Naive B cell (primary cell): ENCODE data around the gene WBP1L. TPM values are rescaled to one million over a fixed set of nuclear protein-coding genes. Genes with fewer than 3 reads are reported as not detected.

Experiments
- ATAC-seq, 2 donors: fragments of 150-1000 bp; cut with Tn5 transposase; 2 replicates each; pipeline ENCODE4 v1.10.0; 2021; ENCODE audit warnings: low read depth in 2 of 2, mild to moderate bottlenecking in 2 of 2, moderate library complexity in 2 of 2
- DNase-seq: peaks from one replicate; pipeline ENCODE4 v3.0.0; 2022
- H3K27ac Mint-ChIP-seq, 6 donors: one replicate each; pipeline ENCODE4 v1.8.0; 2020 to 2022; ENCODE audit warnings: mild to moderate bottlenecking in 6 of 6, mixed read lengths in 6 of 6, moderate library complexity in 5 of 6, inconsistent platforms in 2 of 6
- H3K27me3 Mint-ChIP-seq, 3 donors: one replicate each; pipeline ENCODE4 v1.8.0; 2021 to 2022; ENCODE audit warnings: mixed read lengths in 3 of 3, mild to moderate bottlenecking in 1 of 3
- H3K36me3 Mint-ChIP-seq, 2 donors: one replicate each; pipeline ENCODE4 v1.8.0; 2020 to 2022; ENCODE audit warnings: mixed read lengths in 2 of 2, inconsistent platforms in 1 of 2, mild to moderate bottlenecking in 1 of 2
- H3K4me1 Mint-ChIP-seq, 3 donors: one replicate each; pipeline ENCODE4 v1.8.0; 2020 to 2022; ENCODE audit warnings: mixed read lengths in 3 of 3, inconsistent platforms in 1 of 3, mild to moderate bottlenecking in 1 of 3, moderate library complexity in 1 of 3
- H3K4me3 Mint-ChIP-seq, 8 donors: one replicate each; pipeline ENCODE4 v1.8.0; 2020 to 2022; ENCODE audit warnings: mild to moderate bottlenecking in 8 of 8, mixed read lengths in 8 of 8, moderate library complexity in 8 of 8, inconsistent platforms in 2 of 8
- H3K9me3 Mint-ChIP-seq, 7 donors: one replicate each; pipeline ENCODE4 v1.8.0; 2020 to 2022; ENCODE audit warnings: mixed read lengths in 7 of 7, mild to moderate bottlenecking in 5 of 7, inconsistent platforms in 2 of 7, moderate library complexity in 1 of 7
- polyA plus RNA-seq, 6 donors: library from polyadenylated mRNA; unstranded; fragments of 300-500 nt; fragmentation: Illumina TruSeq; gene quantifications; one replicate each; pipeline ENCODE4 v1.2.3, GENCODE V29; 2021; ENCODE audit warnings: low read depth in 6 of 6

Gene WBP1L
- polyA plus RNA-seq, 6 donors from 2014 or later, result 26.0 to 34.2 (median 29.7) TPM

DNA sequence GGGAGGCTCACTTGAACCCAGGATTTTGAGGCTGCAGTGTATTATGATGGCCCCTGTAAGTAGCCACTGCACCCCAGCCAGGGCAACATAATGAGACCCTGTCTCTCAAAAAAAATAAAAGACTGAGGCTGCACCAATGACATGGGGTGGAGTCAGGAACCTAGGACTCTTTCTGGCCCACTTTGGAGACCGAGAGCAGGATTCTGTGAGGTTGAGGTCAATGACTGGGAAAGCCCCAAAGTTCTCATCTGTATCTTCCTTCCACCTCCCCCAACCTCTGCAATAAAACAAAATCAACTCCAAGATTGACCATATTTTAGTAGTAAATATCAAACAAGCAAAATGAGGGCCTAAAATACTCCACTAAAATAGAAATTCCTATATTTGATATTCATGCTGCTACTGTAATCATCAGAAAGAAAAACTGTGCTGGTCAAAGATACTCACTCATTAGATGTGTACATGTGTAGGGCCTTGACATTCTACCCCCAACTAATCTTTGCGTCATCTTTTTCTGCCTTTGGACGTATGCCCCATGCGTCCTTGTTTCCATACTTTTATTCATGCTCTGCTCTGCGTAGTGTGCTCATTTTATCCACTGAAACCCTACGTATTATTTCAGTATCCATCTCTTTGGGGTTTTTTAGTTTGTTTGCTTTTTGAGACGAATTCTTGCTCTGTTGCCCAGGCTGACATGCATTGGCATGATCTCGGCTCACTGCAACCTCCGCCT lies 23.8 kb downstream of the WBP1L start:
- Mint-ChIP-seq H3K9me3 (no peaks in the 10 kb centered on the region), H3K27me3 (no peaks in the 10 kb centered on the region), H3K27ac (peak overlapping the region in 3 of 6 donors; percentile 34 to 58 (median 47)), H3K36me3 (no peaks in the 10 kb centered on the region), H3K4me1 (peaks cover 22 to 44% (median 38%) of the 10 kb centered on the region in 3 donors), H3K4me3 (peak overlapping the region in 1 of 8 donors; percentile 12)
- DNase-seq, result no peak
- no peak for ATAC-seq

DNA sequence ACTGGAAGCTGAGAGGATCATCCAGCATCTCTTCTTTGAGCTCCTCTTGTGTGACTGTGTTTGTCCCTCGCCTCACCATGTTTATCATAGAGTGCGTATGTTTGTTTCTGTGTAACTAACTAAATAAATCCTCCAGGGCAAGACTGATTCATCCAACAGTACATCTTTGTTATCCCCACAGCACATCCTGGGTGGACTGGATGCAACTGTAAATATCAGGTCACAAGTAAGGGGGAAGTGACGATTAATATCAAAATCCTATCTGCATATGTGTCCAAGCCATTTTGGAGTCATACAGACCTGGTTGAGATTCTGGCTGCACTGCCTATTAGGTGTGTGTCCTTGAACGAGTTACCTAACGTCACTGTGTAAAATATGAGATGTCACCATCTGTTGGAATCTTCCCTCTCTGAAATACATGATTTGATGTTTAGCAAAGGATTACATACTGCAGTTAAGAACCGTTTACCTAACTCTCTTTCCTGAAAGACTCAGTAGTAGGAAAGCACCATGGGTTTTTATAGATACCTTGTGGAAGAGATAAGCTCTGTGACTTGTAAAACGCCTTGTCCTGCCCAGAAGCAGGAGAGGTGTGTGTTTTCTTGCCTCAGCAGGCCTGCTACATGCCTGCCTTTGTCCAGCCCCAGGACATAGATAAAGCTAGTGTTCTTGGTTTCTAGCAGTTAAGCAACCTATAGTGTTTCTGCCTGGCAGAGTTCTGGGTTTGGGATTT lies 25.8 kb downstream of the WBP1L start:
- no peaks in the 10 kb centered on the region for H3K27me3 Mint-ChIP-seq
- peaks cover 30 to 59% (median 49%) of the 10 kb centered on the region in 3 donors for H3K4me1 Mint-ChIP-seq
- no peak for DNase-seq
- H3K9me3 Mint-ChIP-seq, result no peaks in the 10 kb centered on the region
- no peak for ATAC-seq
- peak overlapping the region in 3 of 6 donors; percentile 7 to 96 (median 43) for H3K27ac Mint-ChIP-seq
- H3K4me3 Mint-ChIP-seq, result no peak overlapping the region
- no peaks in the 10 kb centered on the region for H3K36me3 Mint-ChIP-seq

DNA sequence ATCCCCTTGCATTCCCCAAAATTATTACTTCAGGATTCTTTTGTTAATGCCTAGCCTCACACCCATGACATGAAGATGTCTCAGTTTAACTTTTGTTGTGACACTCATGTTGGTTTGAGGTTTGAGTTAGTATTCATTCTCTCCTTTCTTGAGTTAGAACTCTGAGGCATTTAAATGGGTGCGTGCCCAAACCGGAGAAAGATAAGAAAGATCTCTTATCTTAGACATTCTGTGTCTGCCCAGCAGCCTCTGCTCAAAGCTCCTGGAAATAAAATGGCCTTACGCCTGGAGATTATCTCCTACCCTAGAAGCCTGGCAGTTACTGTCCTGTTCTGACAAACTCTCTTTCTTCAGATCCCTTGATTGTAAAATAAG lies 26.3 kb downstream of the WBP1L start:
- Mint-ChIP-seq H3K4me3 (no peak overlapping the region), H3K27ac (no peak overlapping the region), H3K27me3 (no peaks in the 10 kb centered on the region), H3K9me3 (no peaks in the 10 kb centered on the region), H3K36me3 (no peaks in the 10 kb centered on the region), H3K4me1 (peaks cover 33 to 64% (median 52%) of the 10 kb centered on the region in 3 donors)
- ATAC-seq (no peak), DNase-seq (no peak)

DNA sequence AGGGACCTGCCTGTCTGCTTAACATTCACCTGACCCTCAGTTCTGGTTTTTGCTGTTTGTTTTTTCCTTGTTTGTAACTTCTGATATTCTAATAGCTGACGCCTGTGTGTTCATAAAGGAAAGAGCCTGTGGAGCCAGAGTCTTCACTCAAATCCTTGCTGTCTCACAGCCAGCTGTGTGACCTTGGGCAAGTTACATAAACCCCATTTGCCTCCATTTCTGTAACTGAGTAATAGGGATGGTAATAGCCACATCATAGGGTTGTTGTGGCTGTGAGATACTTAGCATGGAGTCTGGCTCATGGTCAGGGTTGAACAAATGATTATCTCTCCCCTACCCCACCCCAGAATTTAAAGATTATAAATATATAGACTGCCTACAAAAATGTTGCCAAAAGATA lies 27.0 kb downstream of the WBP1L start:
- H3K27me3 Mint-ChIP-seq, result no peaks in the 10 kb centered on the region
- H3K9me3 Mint-ChIP-seq, result no peaks in the 10 kb centered on the region
- ATAC-seq (no peak), DNase-seq (no peak)
- peaks cover 33 to 64% (median 59%) of the 10 kb centered on the region in 3 donors for H3K4me1 Mint-ChIP-seq
- no peaks in the 10 kb centered on the region for H3K36me3 Mint-ChIP-seq
- H3K4me3 Mint-ChIP-seq, result no peak overlapping the region
- H3K27ac Mint-ChIP-seq, result peak overlapping the region in 3 of 6 donors; percentile 12 to 44 (median 18)

DNA sequence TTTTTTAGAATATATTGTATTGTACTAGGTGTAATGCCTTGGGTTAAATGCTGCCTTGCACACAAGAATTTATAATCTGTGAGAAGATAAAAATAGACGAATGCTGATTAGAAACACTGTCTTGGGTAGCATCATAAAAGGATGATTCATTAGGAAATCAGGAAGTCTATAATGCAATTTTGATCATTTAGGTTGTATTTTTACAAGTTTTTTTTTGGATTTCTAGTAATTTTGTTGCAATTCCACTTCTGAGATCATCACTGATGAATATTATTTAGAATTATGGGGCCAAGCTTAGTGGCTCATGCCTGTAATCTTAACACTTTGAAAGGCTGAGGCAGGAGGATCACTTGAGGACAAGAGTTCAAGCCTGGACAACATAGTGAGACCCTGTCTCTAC lies 29.6 kb downstream of the WBP1L start:
- DNase-seq, result no peak
- no peaks in the 10 kb centered on the region for H3K9me3 Mint-ChIP-seq
- peaks cover 34 to 62% (median 62%) of the 10 kb centered on the region in 3 donors for H3K4me1 Mint-ChIP-seq
- peak overlapping the region in 3 of 6 donors; percentile 9 to 53 (median 26) for H3K27ac Mint-ChIP-seq
- H3K27me3 Mint-ChIP-seq, result no peaks in the 10 kb centered on the region
- ATAC-seq, result no peak
- H3K4me3 Mint-ChIP-seq, result peak overlapping the region in 1 of 8 donors; percentile 44
- no peaks in the 10 kb centered on the region for H3K36me3 Mint-ChIP-seq

DNA sequence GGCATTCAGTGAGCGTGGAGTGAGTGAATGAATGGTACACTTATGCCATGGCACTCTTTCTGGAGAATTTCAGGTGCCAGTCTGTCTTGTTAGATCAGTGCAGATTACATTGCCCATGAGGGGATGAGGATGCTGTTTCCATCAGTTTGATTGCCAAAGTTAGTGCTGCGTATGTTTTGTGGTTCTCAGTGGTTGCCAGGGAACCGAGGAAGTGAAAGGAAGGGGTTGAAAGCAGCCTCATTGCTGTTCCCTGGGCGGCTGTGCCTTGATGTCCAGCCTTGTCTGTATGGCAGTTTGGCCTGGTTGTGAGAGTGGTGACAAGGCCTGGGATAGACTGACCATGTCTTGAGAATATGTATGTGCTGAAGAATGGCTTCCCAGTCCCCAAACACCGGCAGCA lies 30.2 kb downstream of the WBP1L start:
- ATAC-seq (peak in 1 of 2 donors; percentile 41), DNase-seq (no peak)
- no peaks in the 10 kb centered on the region for H3K9me3 Mint-ChIP-seq
- H3K4me3 Mint-ChIP-seq, result peak overlapping the region in 2 of 8 donors; percentile 17 to 69
- peak overlapping the region in 5 of 6 donors; percentile 9 to 61 (median 39) for H3K27ac Mint-ChIP-seq
- no peaks in the 10 kb centered on the region for H3K36me3 Mint-ChIP-seq
- H3K27me3 Mint-ChIP-seq, result no peaks in the 10 kb centered on the region
- peaks cover 34 to 65% (median 64%) of the 10 kb centered on the region in 3 donors for H3K4me1 Mint-ChIP-seq

DNA sequence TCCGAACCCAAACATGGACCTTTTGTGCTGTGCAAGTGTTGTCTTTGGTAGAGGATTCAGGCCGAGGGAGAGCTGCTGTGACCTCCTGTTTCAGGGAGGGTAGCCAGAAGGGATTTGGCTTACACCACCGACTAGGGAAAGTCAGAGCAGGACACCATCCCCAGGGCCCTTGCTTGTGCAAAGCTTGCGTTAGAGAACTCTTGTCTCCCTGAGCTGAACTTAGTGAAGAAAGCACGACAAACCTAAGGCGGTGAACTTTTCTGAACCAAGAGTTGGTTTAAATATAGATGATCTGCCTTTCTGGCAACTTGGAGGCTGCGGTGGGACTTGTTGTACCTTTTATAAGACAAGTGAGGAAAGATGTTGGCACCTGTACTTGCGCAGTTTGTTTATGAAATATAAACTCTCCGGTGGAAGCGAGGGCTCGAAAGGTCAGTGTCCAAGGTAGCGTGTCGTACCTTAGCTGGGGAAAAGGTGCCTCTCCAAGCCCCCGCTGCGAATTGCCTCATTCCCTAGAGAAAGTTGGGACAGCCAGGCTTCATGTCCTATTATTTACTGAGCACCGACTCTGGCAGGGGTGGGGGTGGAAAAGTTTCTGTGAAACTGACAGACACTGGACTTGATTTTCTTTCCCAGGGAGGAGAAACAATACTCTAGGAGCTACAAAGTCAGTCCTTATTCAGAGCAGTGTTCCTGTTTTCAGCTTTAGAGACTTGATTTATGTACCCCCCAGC lies 31.6 kb downstream of the WBP1L start:
- H3K9me3 Mint-ChIP-seq, result no peaks in the 10 kb centered on the region
- peak overlapping the region in 3 of 8 donors; percentile 22 to 64 (median 41) for H3K4me3 Mint-ChIP-seq
- ATAC-seq, result no peak
- H3K4me1 Mint-ChIP-seq, result peaks cover 36 to 65% (median 61%) of the 10 kb centered on the region in 3 donors
- peak overlapping the region in 4 of 6 donors; percentile 37 to 71 (median 48) for H3K27ac Mint-ChIP-seq
- no peak for DNase-seq
- H3K36me3 Mint-ChIP-seq, result peaks cover 0 to 7% of the 10 kb centered on the region in 2 donors
- H3K27me3 Mint-ChIP-seq, result no peaks in the 10 kb centered on the region

DNA sequence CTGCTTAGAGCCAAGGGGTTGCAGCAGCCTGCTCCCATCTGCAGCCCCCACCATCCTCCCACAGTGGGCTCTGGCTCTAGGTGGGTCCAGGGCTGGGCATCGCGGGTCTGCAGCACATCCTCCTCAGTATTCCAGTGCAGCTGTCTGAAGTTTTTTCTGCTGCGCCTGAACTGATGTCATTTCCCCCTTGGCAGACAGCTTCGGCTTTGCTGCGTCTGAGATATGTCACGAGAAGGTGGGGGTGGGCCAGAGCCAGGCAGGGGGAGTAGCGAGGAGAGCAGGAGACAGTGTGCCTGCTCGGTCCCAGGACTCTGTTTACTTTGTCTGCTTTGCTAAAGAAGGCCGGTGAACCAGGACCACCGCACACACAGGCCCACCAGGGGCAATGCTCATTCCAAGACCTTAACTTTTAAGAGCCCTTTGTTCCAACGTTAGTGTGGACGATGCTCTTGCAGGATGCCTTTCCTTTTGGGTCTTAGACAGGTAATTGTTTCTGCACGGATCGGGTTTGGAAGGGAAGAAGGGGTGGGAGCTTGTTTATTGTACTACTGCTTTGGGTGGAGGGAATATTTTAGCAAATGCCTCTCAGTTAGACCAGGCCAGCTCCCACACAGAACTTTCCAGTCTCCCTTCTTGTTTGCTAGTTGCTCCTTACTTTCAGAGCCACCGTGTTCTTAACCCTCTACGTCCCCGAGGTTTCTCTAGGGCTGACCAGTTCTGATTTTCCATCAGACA lies 32.4 kb downstream of the WBP1L start:
- peaks cover 0 to 7% of the 10 kb centered on the region in 2 donors for H3K36me3 Mint-ChIP-seq
- peaks cover 42 to 63% (median 62%) of the 10 kb centered on the region in 3 donors for H3K4me1 Mint-ChIP-seq
- H3K27ac Mint-ChIP-seq, result peak overlapping the region in 5 of 6 donors; percentile 47 to 86 (median 71)
- H3K27me3 Mint-ChIP-seq, result no peaks in the 10 kb centered on the region
- peak; percentile 47 to 58 for ATAC-seq
- peak overlapping the region in 3 of 8 donors; percentile 15 to 29 (median 20) for H3K4me3 Mint-ChIP-seq
- H3K9me3 Mint-ChIP-seq, result no peaks in the 10 kb centered on the region
- no peak for DNase-seq

DNA sequence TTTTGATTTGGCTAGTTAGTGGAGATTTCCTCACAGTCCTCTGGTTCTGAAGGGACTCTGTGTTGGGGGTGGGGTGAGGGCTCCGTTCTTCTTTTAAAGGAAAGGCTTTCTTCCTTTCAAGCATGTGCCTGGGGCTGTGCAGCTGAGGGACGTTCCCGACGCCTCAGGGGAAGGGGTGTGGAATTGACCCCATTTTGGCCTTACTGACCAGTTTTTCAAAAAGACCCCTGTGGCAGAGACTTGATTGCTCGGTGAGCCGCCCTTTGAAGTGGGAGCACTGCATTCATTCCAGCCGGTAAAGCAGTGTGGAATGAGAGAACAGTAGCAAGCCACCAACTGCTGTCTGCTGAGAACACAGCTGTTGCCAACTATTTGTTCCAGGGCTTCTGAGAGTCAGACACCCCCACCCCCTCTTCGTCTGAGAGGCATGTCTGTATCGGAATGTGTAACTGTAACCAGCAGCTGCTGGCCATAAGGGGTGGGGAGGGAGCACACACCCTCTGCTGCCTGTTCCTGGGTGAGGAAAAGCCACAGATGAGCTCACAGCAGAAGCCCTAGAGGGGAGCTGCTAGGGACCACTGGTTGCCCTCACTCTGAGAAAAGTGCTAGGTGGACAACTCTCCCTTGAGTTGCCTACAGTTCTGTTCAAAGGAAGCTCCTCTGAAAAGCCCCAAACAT lies 33.2 kb downstream of the WBP1L start:
- no peak overlapping the region for H3K4me3 Mint-ChIP-seq
- peak overlapping the region in 3 of 6 donors; percentile 15 to 47 (median 24) for H3K27ac Mint-ChIP-seq
- no peaks in the 10 kb centered on the region for H3K27me3 Mint-ChIP-seq
- peaks cover 0 to 7% of the 10 kb centered on the region in 2 donors for H3K36me3 Mint-ChIP-seq
- ATAC-seq, result no peak
- no peaks in the 10 kb centered on the region for H3K9me3 Mint-ChIP-seq
- DNase-seq, result no peak
- peaks cover 42 to 66% (median 65%) of the 10 kb centered on the region in 3 donors for H3K4me1 Mint-ChIP-seq

DNA sequence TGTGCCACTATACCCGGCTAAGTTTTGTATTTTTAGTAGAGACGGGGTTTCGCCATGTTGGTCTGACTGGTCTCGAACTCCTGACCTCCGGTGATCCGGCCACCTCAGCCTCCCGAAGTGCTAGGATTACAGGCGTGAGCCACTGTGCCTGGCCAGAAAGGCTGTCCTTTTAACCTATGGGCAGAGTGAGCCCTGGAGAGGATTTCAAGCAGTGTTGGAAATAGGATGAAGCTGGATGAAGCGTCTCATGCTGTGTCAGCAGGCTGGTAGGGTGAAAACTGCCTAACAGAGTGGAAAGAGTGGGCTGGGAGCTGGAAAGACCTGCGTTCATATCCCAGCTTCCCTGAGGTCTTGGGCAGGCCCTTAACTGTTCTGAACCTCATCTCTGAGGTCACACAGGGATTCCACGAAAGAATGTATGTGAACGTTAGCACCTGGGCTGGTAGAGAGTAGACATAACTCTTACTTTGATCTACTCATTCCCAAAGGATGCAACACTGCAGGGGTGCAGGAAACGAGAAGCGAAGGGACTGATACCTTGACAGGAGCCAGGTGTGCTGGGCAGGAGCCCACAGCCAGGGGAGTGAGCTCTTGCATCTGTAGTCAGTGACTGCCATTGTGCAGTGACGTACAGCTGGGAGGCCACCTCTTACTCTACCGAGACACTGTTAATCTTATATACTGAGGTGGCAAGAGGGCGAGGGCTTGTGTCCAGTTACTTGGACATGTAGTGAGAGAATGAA lies 34.1 kb downstream of the WBP1L start:
- no peaks in the 10 kb centered on the region for H3K27me3 Mint-ChIP-seq
- H3K4me3 Mint-ChIP-seq, result no peak overlapping the region
- H3K9me3 Mint-ChIP-seq, result no peaks in the 10 kb centered on the region
- H3K36me3 Mint-ChIP-seq, result peaks cover 0 to 7% of the 10 kb centered on the region in 2 donors
- H3K4me1 Mint-ChIP-seq, result peaks cover 42 to 67% (median 63%) of the 10 kb centered on the region in 3 donors
- ATAC-seq (no peak), DNase-seq (no peak)
- peak overlapping the region in 4 of 6 donors; percentile 43 to 83 (median 48) for H3K27ac Mint-ChIP-seq

DNA sequence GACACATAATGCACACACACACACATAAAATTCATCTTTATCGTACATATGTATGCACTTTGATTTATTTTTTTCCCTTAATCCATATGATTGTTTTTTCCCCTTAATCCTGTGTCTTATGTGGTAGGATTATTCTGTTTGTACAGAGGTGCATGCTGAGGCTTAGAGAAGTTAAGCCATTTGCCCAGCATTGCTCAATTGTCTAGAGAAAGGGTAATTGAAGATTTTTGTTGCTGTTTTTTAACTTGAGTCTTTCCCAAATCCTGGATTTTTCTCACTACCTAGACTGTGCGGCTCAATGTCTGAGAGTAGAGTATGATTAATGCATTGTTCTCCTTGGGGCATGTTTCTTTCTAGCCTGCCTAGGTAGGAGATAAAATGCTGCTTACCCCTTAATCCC lies 35.0 kb downstream of the WBP1L start:
- Mint-ChIP-seq H3K27me3 (no peaks in the 10 kb centered on the region), H3K4me1 (peaks cover 47 to 69% (median 62%) of the 10 kb centered on the region in 3 donors), H3K9me3 (no peaks in the 10 kb centered on the region), H3K4me3 (no peak overlapping the region), H3K36me3 (peaks cover 0 to 7% of the 10 kb centered on the region in 2 donors), H3K27ac (no peak overlapping the region)
- DNase-seq, result no peak
- ATAC-seq, result no peak
